Measurements from ENCODE around the gene CASKIN1.

CASKIN1 gene

GRCh38 chr16:2157480-2158261, 38.7 kb downstream of the CASKIN1 start:
- no peak for TF ChIP-seq CTCF (IDR thresholded peaks at IDR 0.05; ENCODE audit: low read depth, low read length)
- DNase-seq (ENCODE audit: extremely low read depth, low read depth): no peak

GRCh38 chr16:2156849-2157224, 39.6 kb downstream of the CASKIN1 start:
- TF ChIP-seq CTCF (IDR thresholded peaks at IDR 0.05; ENCODE audit: low read depth, low read length): no peak

GRCh38 chr16:2155977-2156848, 40.2 kb downstream of the CASKIN1 start:
- DNase-seq (ENCODE audit: extremely low read depth, low read depth): no peak

More at GRCh38 chr16:2156849-2157224, 39.6 kb downstream of the CASKIN1 start:
- DNase-seq (ENCODE audit: extremely low read depth, low read depth): no peak

GRCh38 chr16:2155091-2155950, 41.1 kb downstream of the CASKIN1 start, which contains the start of gene TRAF7:
Gene TRAF7 (plus strand): TSS chr16:2155782. CDS start chr16:2163921, 8,139 bp downstream.
- peak; percentile 100 for DNase-seq (ENCODE audit: extremely low read depth, low read depth)
- TF ChIP-seq CTCF (IDR thresholded peaks at IDR 0.05; ENCODE audit: low read depth, low read length): no peak

More at GRCh38 chr16:2155977-2156848, 40.2 kb downstream of the CASKIN1 start:
- TF ChIP-seq CTCF (IDR thresholded peaks at IDR 0.05; ENCODE audit: low read depth, low read length): no peak

GRCh38 chr16:2154533-2155090, 41.8 kb downstream of the CASKIN1 start:
- DNase-seq (ENCODE audit: extremely low read depth, low read depth): no peak
- no peak for TF ChIP-seq CTCF (IDR thresholded peaks at IDR 0.05; ENCODE audit: low read depth, low read length)

GRCh38 chr16:2152695-2153506, 43.5 kb downstream of the CASKIN1 start:
- TF ChIP-seq CTCF (IDR thresholded peaks at IDR 0.05; ENCODE audit: low read depth, low read length): no peak
- DNase-seq (ENCODE audit: extremely low read depth, low read depth): no peak
